K562 (cell line): ENCODE measurements around the gene ARHGAP26. TPM values are rescaled to one million over a fixed set of nuclear protein-coding genes. Genes with fewer than 3 reads are reported as not detected.

Source experiments
- E4F1 ChIP-seq: fragments of 250-450 bp; sonication (Bioruptor Pico); IDR thresholded peaks from 2 replicates; pipeline ENCODE4 v1.5.0; 2021; ENCODE audit warnings: mild to moderate bottlenecking, borderline replicate concordance
- MITF ChIP-seq: IDR thresholded peaks from 2 replicates; pipeline ENCODE4 v1.6.1; 2014; ENCODE audit warnings: antibody characterized with exemption
- PRDM10 ChIP-seq: fragments of 450-650 bp; IDR thresholded peaks from 2 replicates; pipeline ENCODE4 v1.6.1; 2018; ENCODE audit not compliant: partially characterized antibody
- U2AF1 ChIP-seq: fragments of 200-400 bp; formaldehyde crosslinking; optimal IDR thresholded peaks from 2 replicates; pipeline ENCODE3; 2017; ENCODE audit warnings: mild to moderate bottlenecking, low read depth, low read length, moderate library complexity
- polyA plus RNA-seq, 8 experiments: library from polyadenylated mRNA; depleted of rRNA in 4 of 8; stranded (reverse) in 5 of 8; unstranded in 3 of 8; fragments of >200 nt; fragmentation: Nextera tagmentation in 2 of 8; fragmentation: Illumina TruSeq in 1 of 8; extraction: Ambion mirVana in 2 of 8; extraction: Trizol in 1 of 8; gene quantifications; 2 replicates each; pipeline versions ENCODE4 v1.2.1 to v1.2.3, GENCODE V29; 2011 to 2014; ENCODE audit warnings: inconsistent platforms in 1 of 8, missing spikeins in 1 of 8
- total RNA-seq, 7 experiments: library from RNA; depleted of rRNA in 6 of 7; stranded (reverse); fragments of >200 nt in 6 of 7; fragmentation: Illumina TruSeq in 2 of 7; extraction: Trizol in 2 of 7; gene quantifications; 2 replicates each; pipeline versions ENCODE4 v1.2.1 to v1.2.3, GENCODE V29; 2011 to 2021; ENCODE audit warnings: low replicate concordance in 1 of 7

The ARHGAP26 gene
- total and polyA plus RNA-seq, 9 of the 15 experiments (the other 6 are each of a cell fraction or from before 2014, with no cell fraction given): 0.13 to 1.1 (median 0.55) TPM

GRCh38 chr5:143057580-143057999 is 287.4 kb downstream of the ARHGAP26 start (continued):
- no peak for TF ChIP-seq PRDM10
- TF ChIP-seq MITF: no peak
- no peak for TF ChIP-seq E4F1 (CRISPR knock-in tag)
- TF ChIP-seq U2AF1: no peak
